ENCODE data around the gene GRIN3A.
"Not testable (repeated sequence)": the region's sequence is repeated elsewhere in the genome, so short reads cannot be mapped to it uniquely, and the experiment has no call there.

The GRIN3A gene

GRCh38 chr9:101736717-101737116, 1.7 kb downstream of the GRIN3A start:
- H3K27me3 ChIP-seq = peaks cover 95% of the 10 kb centered on the region
- H3K9me3 ChIP-seq = no peaks in the 10 kb centered on the region
- TF ChIP-seq CTCF (IDR thresholded peaks at IDR 0.05) = no peak
- no peaks in the 10 kb centered on the region for H3K36me3 ChIP-seq
- H3K27ac ChIP-seq = no peak overlapping the region
- H3K4me3 ChIP-seq (ENCODE audit: low read depth in 1 of 2, low read length in 1 of 2) = no peak overlapping the region
- H3K4me1 ChIP-seq (ENCODE audit: control insufficient read depth in 1 of 2, insufficient read depth in 1 of 2, low read depth in 1 of 2, low read length in 1 of 2) = no peaks in the 10 kb centered on the region

- H3K4me3 ChIP-seq (ENCODE audit: low read depth in 1 of 2, low read length in 1 of 2) = no peak overlapping the region
- no peak for TF ChIP-seq CTCF (IDR thresholded peaks at IDR 0.05)
- no peaks in the 10 kb centered on the region for H3K36me3 ChIP-seq
- no peaks in the 10 kb centered on the region for H3K9me3 ChIP-seq
- peaks cover 50% of the 10 kb centered on the region for H3K27me3 ChIP-seq
- H3K4me1 ChIP-seq (ENCODE audit: control insufficient read depth in 1 of 2, insufficient read depth in 1 of 2, low read depth in 1 of 2, low read length in 1 of 2) = no peaks in the 10 kb centered on the region
- H3K27ac ChIP-seq = no peak overlapping the region
Observed at GRCh38 chr9:101731429-101731828, 7.0 kb downstream of the GRIN3A start.

- no peak overlapping the region for H3K27ac ChIP-seq
- H3K9me3 ChIP-seq = no peaks in the 10 kb centered on the region
- peaks cover 18% of the 10 kb centered on the region for H3K27me3 ChIP-seq
- H3K4me1 ChIP-seq (ENCODE audit: control insufficient read depth in 1 of 2, insufficient read depth in 1 of 2, low read depth in 1 of 2, low read length in 1 of 2) = no peaks in the 10 kb centered on the region
- H3K4me3 ChIP-seq (ENCODE audit: low read depth in 1 of 2, low read length in 1 of 2) = no peak overlapping the region
- no peak for TF ChIP-seq CTCF (IDR thresholded peaks at IDR 0.05)
- no peaks in the 10 kb centered on the region for H3K36me3 ChIP-seq
Observed at GRCh38 chr9:101727612-101728524, 10.6 kb downstream of the GRIN3A start.

DNA sequence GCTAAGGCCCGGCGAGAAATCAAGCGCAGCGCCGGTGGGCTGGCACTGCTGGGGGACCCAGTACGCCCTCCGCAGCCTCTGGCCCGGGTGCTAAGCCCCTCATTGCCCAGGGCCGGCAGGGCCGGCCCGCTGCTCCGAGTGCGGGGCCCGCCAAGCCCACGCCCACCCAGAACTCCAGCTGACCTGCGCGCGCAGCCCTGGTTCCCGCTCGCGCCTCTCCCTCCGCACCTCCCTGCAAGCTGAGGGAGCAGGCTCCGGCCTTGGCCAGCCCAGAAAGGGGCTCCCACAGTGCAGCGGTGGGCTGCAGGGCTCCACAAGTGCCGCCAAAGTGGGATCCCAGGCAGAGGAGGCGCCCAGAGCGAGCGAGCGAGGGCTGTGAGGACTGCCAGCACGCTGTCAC, 14.2 kb downstream of the GRIN3A start:
- not testable (repeated sequence) for H3K4me1 ChIP-seq (ENCODE audit: control insufficient read depth in 1 of 2, insufficient read depth in 1 of 2, low read depth in 1 of 2, low read length in 1 of 2); H3K27me3 ChIP-seq; H3K9me3 ChIP-seq; H3K4me3 ChIP-seq (ENCODE audit: low read depth in 1 of 2, low read length in 1 of 2); H3K27ac ChIP-seq; H3K36me3 ChIP-seq

GRCh38 chr9:101718192-101718591, 20.3 kb downstream of the GRIN3A start:
- H3K9me3 ChIP-seq = no peaks in the 10 kb centered on the region
- no peak for TF ChIP-seq CTCF (IDR thresholded peaks at IDR 0.05)

DNA sequence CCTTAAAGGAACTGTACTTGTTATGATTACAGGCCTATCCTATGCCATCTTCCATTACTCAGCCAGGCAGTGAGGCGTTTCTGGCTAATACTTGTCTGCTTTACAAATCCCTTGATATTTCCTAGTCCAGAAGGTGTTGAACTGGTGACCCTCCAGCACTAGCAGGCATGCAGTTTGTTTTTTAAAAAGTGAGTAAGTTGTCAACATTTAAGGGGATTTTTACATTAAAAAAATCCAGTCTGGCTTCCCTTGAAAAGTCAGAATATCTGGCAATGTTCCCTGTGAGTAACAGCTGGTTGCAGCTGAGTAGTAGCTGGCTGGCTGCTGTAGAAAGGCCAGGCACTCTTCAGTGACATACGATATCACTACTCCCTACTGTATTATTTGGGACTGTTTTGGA, 21.8 kb downstream of the GRIN3A start:
- no peak overlapping the region for H3K27ac ChIP-seq
- no peaks in the 10 kb centered on the region for H3K36me3 ChIP-seq
- no peak overlapping the region for H3K4me3 ChIP-seq (ENCODE audit: low read depth in 1 of 2, low read length in 1 of 2)
- TF ChIP-seq CTCF (IDR thresholded peaks at IDR 0.05) = no peak
- no peaks in the 10 kb centered on the region for H3K4me1 ChIP-seq (ENCODE audit: control insufficient read depth in 1 of 2, insufficient read depth in 1 of 2, low read depth in 1 of 2, low read length in 1 of 2)
- peaks cover 25% of the 10 kb centered on the region for H3K27me3 ChIP-seq
- H3K9me3 ChIP-seq = no peaks in the 10 kb centered on the region

More at GRCh38 chr9:101718192-101718591, 20.3 kb downstream of the GRIN3A start:
- Histone ChIP-seq H3K27me3 (peaks cover 17% of the 10 kb centered on the region), H3K4me1 (ENCODE audit: control insufficient read depth in 1 of 2, insufficient read depth in 1 of 2, low read depth in 1 of 2, low read length in 1 of 2) (no peaks in the 10 kb centered on the region), H3K4me3 (ENCODE audit: low read depth in 1 of 2, low read length in 1 of 2) (no peak overlapping the region), H3K27ac (no peak overlapping the region), H3K36me3 (no peaks in the 10 kb centered on the region)

All from neutrophil (primary cell).